OCI-M2 (cell line): ENCODE data around the gene RGS12.

ENCODE experiments used
- DNase-seq: peaks from one replicate; lab custom pipeline; 2025; ENCODE audit not compliant: unreplicated experiment; lab: John Stamatoyannopoulos, UW

RGS12 gene

GRCh38 chr4:3331511-3332394, 38.9 kb downstream of the RGS12 start:
- no peak for DNase-seq

- no peak for DNase-seq
Observed at GRCh38 chr4:3332498-3332897, 39.7 kb downstream of the RGS12 start.

GRCh38 chr4:3334316-3334715, 41.5 kb downstream of the RGS12 start:
- no peak for DNase-seq

- DNase-seq = no peak
Observed at GRCh38 chr4:3335385-3335784, 42.6 kb downstream of the RGS12 start.

GRCh38 chr4:3335982-3336381, 43.2 kb downstream of the RGS12 start:
- DNase-seq = no peak

- no peak for DNase-seq
Observed at GRCh38 chr4:3336382-3337356, 43.8 kb downstream of the RGS12 start.

GRCh38 chr4:3337357-3337732, 44.5 kb downstream of the RGS12 start:
- DNase-seq = no peak

- DNase-seq = no peak
Observed at GRCh38 chr4:3337811-3338210, 45.0 kb downstream of the RGS12 start.

- DNase-seq = no peak
Observed at GRCh38 chr4:3338321-3338838, 45.6 kb downstream of the RGS12 start.

- DNase-seq = no peak
Observed at GRCh38 chr4:3338976-3339531, 46.2 kb downstream of the RGS12 start.

GRCh38 chr4:3339577-3339976, 46.8 kb downstream of the RGS12 start:
- no peak for DNase-seq

GRCh38 chr4:3340038-3340699, 47.3 kb downstream of the RGS12 start:
- no peak for DNase-seq

GRCh38 chr4:3340700-3341083, 47.9 kb downstream of the RGS12 start:
- DNase-seq = no peak

GRCh38 chr4:3341760-3342159, 48.9 kb downstream of the RGS12 start:
- no peak for DNase-seq

- DNase-seq = no peak
Observed at GRCh38 chr4:3342182-3342854, 49.5 kb downstream of the RGS12 start.
